Measurements from ENCODE around the gene RGMB.

Gene RGMB

GRCh38 chr5:98836175-98836574 lies 62.7 kb downstream of the RGMB start:
- DNase-seq, result no peak

DNA sequence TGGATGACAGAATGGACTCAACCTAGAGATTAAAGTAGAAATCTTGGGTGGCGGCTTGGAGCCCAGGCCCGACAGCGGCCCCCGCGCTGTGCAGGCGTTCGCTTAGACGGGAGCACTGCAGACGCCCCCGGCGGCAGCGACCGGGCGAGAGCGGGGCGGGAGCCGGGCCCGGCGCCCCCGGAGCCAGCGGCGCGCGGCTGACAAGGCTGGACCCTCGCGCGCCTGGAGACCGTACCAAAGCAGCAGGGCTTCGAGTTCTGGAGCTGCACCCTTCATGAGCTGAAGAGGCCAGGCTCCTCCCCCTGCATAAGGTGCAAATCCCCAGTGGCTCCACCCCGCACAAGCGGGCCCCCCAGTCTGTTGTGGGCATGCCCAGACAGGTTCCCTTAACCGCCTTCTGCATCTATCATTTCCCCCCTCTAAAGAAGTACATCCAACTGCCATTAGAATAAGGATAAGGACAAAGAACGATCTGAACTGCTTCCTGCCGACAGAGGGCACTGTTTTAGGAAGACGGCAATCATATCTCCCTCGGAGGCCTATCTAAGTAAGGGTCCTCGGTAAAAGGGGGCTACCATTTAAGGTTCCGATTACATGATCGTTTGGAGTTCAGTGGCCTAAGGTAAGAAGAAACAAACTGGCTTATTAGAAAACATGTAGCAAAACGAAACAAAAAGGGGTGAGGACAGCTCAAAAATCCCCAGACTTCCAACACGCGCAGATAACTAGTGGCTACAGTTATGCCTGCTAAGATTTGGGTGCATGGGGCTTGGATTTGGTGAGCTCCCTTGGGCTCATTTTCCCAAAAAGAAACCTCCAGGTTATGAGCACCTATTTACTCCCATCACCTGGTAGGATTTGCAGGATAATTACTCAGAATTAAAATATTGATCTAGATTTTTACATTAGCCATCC lies 66.3 kb downstream of the RGMB start:
- DNase-seq, result no peak

- no peak for DNase-seq
These were observed 67.5 kb downstream of the RGMB start for GRCh38 chr5:98840946-98841345.

DNA sequence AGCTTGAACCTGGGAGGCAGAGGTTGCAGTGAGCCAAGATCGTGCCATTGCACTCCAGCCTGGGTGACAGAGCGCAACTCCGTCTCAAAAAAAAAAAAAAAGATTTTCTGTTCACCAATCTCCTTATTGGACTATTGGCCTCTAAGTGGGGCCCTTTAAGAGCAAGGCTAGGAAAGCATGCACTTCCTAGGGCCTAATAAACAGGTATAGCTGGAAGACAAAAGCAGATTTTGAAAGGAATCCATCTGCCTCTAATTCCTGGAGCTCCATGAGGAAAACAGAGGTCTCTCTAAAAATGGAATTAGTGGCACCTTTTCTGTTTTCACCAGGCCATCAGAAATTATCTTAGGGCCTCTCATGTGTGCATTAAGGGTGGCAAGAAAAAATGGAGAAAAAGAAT lies 70.0 kb downstream of the RGMB start:
- DNase-seq, result no peak

DNA sequence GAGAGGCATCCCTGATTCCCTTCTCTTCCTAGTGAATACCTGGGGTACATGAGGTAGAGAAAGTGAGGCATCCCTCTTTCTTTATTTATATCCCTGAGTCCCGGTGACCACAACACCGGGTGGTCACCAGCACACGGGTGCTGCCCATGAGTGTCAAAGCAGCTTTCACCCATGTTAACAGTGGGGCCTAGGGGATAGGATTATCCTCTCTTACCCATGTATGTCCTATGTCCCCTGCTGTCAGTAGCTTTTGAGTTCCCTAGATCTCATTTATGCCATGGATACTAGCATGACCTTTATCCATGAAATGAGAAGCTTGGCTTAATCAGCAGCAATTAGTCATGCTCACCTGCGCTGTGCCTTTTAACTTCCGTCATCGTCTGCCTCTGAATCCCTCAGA lies 71.4 kb downstream of the RGMB start:
- no peak for DNase-seq

DNA sequence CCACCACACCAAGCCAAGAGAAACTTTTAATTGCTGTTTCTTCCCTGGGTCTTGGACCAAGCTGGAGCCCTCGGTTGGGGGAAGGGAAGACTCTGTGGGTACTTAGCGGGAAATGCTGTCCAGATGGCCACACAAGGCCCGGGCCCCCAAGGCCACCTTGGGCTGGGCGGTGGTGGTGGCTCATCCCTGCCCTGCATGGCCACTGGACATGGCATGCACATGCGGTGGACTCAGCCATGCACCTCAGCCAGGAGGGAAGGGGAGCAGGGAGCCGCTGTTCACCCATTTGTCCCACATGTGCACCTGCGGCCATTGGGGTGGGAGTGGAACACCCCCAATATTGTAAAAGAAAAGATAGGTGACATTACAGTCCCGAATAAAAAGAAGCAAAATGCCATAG lies 72.4 kb downstream of the RGMB start:
- no peak for DNase-seq
